GM12865 (cell line): ENCODE results near the gene ZNF84.

Source experiments
- DNase-seq: peaks from one replicate; pipeline ENCODE4 v3.0.0; 2010; ENCODE audit warnings: low read depth
- H3K4me3 ChIP-seq: 2 replicates; pipeline ENCODE4 v1.5.1; 2011; ENCODE audit warnings: mild to moderate bottlenecking, low read depth, low read length, control low read depth
- CTCF ChIP-seq: IDR thresholded peaks from 2 replicates; pipeline ENCODE4 v1.5.1; 2011; ENCODE audit warnings: low read length, control low read depth, low read depth, inconsistent platforms; ENCODE audit not compliant: insufficient read depth; ENCODE audit errors: missing control alignments

ZNF84 gene

GRCh38 chr12:133080368-133081158 lies 43.3 kb downstream of the ZNF84 start, which contains the start of gene ZNF140:
Gene ZNF140 (plus strand): TSS chr12:133080923. CDS start chr12:133081321, 398 bp downstream.
- peak within 1 kb of the TSS; percentile 77 for H3K4me3 ChIP-seq
- peak; percentile 98 for DNase-seq
- peak; percentile 12 for TF ChIP-seq CTCF

GRCh38 chr12:133081159-133081780 lies 44.0 kb downstream of the ZNF84 start:
- TF ChIP-seq CTCF: no peak
- H3K4me3 ChIP-seq: peak overlapping the region; percentile 77
- peak; percentile 19 for DNase-seq

- TF ChIP-seq CTCF: no peak
- no peak overlapping the region for H3K4me3 ChIP-seq
- no peak for DNase-seq
Observed at GRCh38 chr12:133083345-133083744, 46.0 kb downstream of the ZNF84 start.

- no peak for TF ChIP-seq CTCF
- DNase-seq: no peak
- H3K4me3 ChIP-seq: no peak overlapping the region
Observed at GRCh38 chr12:133105620-133106019, 68.3 kb downstream of the ZNF84 start.

- TF ChIP-seq CTCF: no peak
- no peak overlapping the region for H3K4me3 ChIP-seq
- peak; percentile 12 for DNase-seq
Observed at GRCh38 chr12:133106253-133106652, 68.9 kb downstream of the ZNF84 start.

GRCh38 chr12:133107121-133107520 lies 69.8 kb downstream of the ZNF84 start:
- no peak overlapping the region for H3K4me3 ChIP-seq
- no peak for DNase-seq
- no peak for TF ChIP-seq CTCF

GRCh38 chr12:133108150-133108549 lies 70.8 kb downstream of the ZNF84 start:
- no peak for TF ChIP-seq CTCF
- no peak overlapping the region for H3K4me3 ChIP-seq
- DNase-seq: no peak
